ACC112 (cell line): ENCODE measurements around the gene CNPY2.
"Not testable (repeated sequence)": the region's sequence is repeated elsewhere in the genome, so short reads cannot be mapped to it uniquely, and the experiment has no call there.

Experiments used
- H2AFZ ChIP-seq: fragments of 200-600 bp; sonication (generic); one replicate; pipeline ENCODE4 v1.6.0; 2017; ENCODE audit warnings: antibody characterized with exemption, low read length; ENCODE audit not compliant: unreplicated experiment
- H3K27ac ChIP-seq: fragments of 200-600 bp; sonication (generic); 2 replicates; pipeline ENCODE4 v1.5.1; 2014; ENCODE audit warnings: low read depth, mild to moderate bottlenecking, antibody characterized with exemption, low read length, moderate library complexity
- H3K27me3 ChIP-seq: fragments of 200-600 bp; sonication (generic); 2 replicates; pipeline ENCODE4 v1.6.1; 2014; ENCODE audit warnings: mild to moderate bottlenecking, antibody characterized with exemption, low read length, moderate library complexity, mixed read lengths; ENCODE audit not compliant: insufficient read depth
- H3K36me3 ChIP-seq: fragments of 200-600 bp; sonication (generic); 2 replicates; pipeline ENCODE4 v1.6.1; 2016; ENCODE audit warnings: mild to moderate bottlenecking, antibody characterized with exemption, low read length, moderate library complexity, mixed read lengths; ENCODE audit not compliant: insufficient read depth
- H3K4me1 ChIP-seq: fragments of 200-600 bp; sonication (generic); one replicate; pipeline ENCODE4 v1.6.1; 2016; ENCODE audit warnings: low read length, mixed read lengths; ENCODE audit not compliant: insufficient read depth, unreplicated experiment, control insufficient read depth
- H3K4me3 ChIP-seq: fragments of 200-600 bp; sonication (generic); 2 replicates; pipeline ENCODE4 v1.5.1; 2014; ENCODE audit warnings: mild to moderate bottlenecking, low read depth, low read length
- H3K79me2 ChIP-seq: fragments of 200-600 bp; sonication (generic); one replicate; pipeline ENCODE4 v1.6.0; 2016; ENCODE audit warnings: low read length; ENCODE audit not compliant: control insufficient read depth, unreplicated experiment, insufficient read depth

The CNPY2 gene

GRCh38 chr12:56271031-56271430 lies 44.8 kb downstream of the CNPY2 start:
- Histone ChIP-seq H3K27me3 (no peaks in the 10 kb centered on the region), H3K4me3 (no peak overlapping the region), H2AFZ (no peak overlapping the region), H3K4me1 (no peaks in the 10 kb centered on the region), H3K27ac (no peak overlapping the region), H3K36me3 (peaks cover 17% of the 10 kb centered on the region; the same call in 1 of the 2 replicates), H3K79me2 (no peaks in the 10 kb centered on the region)

DNA sequence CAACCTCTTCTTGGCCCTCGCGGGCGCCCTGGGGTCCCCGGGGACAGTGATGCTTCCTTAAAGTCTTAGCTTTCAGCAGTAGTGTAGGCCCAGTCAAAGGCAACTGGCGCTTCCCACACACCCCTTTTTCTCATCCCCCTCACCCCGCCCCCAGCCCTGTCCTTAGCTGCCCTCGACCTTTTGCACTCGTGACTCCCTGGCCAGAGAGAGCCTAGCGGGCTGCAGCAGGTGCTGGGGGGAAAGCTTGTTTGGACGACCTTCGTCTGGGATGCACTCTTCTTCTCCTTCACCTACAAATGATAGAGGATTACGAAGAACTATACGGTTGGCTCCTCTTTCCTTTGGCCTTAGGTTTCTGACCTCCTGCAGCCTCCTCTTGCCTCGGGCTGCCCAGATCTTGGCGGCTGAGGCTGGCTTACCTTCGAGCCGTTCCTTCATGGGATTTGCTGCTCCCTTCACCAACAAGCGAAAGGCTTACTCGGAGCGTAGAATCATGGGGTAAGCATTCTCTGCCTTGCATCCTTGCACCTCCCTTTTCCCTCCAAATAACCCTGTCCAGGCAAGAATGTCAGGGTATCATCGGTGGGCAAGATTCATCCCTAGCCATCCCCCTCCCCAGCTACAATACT lies 48.2 kb downstream of the CNPY2 start:
- H3K79me2 ChIP-seq = no peaks in the 10 kb centered on the region
- H3K27ac ChIP-seq = no peak overlapping the region
- no peaks in the 10 kb centered on the region for H3K4me1 ChIP-seq
- H3K36me3 ChIP-seq = peaks cover 4% of the 10 kb centered on the region; the same call in 1 of the 2 replicates
- H3K4me3 ChIP-seq = peak overlapping the region; percentile 88
- H3K27me3 ChIP-seq = no peaks in the 10 kb centered on the region
- H2AFZ ChIP-seq = peak overlapping the region; percentile 65

GRCh38 chr12:56266693-56267442 lies 48.9 kb downstream of the CNPY2 start, which contains the start of gene COQ10A:
TSS of gene COQ10A (plus strand) at chr12:56266942. CDS start at chr12:56267119, 177 bp downstream.
- peaks cover 4% of the 10 kb centered on the region; the same call in 1 of the 2 replicates for H3K36me3 ChIP-seq
- no peaks in the 10 kb centered on the region for H3K79me2 ChIP-seq
- peak within 1 kb of the TSS; percentile 76 for H3K27ac ChIP-seq
- H3K27me3 ChIP-seq = no peaks in the 10 kb centered on the region
- H3K4me3 ChIP-seq = peak within 1 kb of the TSS; percentile 88
- peaks cover 3% of the 10 kb centered on the region for H3K4me1 ChIP-seq
- H2AFZ ChIP-seq = peak within 1 kb of the TSS; percentile 87

DNA sequence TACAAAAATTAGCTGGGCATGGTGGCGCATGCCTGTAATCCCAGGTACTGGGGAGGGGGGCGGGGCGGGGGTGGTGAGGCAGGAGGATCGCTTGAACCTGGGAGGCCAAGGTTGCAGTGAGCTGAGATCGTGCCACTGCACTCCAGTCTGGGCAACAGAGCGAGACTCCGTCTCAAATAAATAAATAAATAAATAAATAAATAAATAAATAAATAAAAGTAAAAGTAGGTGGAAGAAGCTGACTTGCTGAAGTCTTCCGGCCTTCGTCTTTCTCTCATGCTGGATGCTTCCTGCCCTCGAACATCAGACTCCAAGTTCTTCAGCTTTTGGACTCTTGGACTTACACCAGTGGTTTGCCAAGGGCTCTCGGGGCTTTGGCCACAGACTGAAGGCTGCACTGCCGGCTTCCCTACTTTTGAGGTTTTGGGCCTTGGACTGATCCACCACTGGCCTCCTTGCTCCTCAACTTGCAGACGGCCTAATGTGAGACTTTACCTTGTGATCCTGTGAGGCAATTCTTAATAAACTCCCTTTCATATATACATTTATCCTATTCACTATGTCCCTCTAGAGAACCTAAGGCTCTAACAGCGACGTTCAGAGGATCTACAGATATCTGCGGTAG lies 49.6 kb downstream of the CNPY2 start:
- H3K79me2 ChIP-seq, H3K27me3 ChIP-seq, H3K36me3 ChIP-seq: not testable (repeated sequence)
- Histone ChIP-seq H3K4me1 (peaks cover 10% of the 10 kb centered on the region), H3K27ac (peak overlapping the region; percentile 76; the same call in 1 of the 2 replicates), H3K4me3 (peak overlapping the region; percentile 88), H2AFZ (peak overlapping the region; percentile 87)

GRCh38 chr12:56262955-56263354 lies 52.8 kb downstream of the CNPY2 start:
- H3K36me3 ChIP-seq, H3K27ac ChIP-seq, H3K4me3 ChIP-seq, H3K79me2 ChIP-seq, H2AFZ ChIP-seq, H3K27me3 ChIP-seq: not testable (repeated sequence)
- H3K4me1 ChIP-seq = peaks cover 18% of the 10 kb centered on the region

- H3K79me2 ChIP-seq = peaks cover 15% of the 10 kb centered on the region
- peaks cover 23% of the 10 kb centered on the region for H3K4me1 ChIP-seq
- no peaks in the 10 kb centered on the region for H3K27me3 ChIP-seq
- H2AFZ ChIP-seq = peak overlapping the region; percentile 6
- no peaks in the 10 kb centered on the region for H3K36me3 ChIP-seq
- no peak overlapping the region for H3K4me3 ChIP-seq
- peak overlapping the region; percentile 70 for H3K27ac ChIP-seq
These were observed 54.1 kb downstream of the CNPY2 start for GRCh38 chr12:56261503-56262232.

GRCh38 chr12:56260921-56261320 lies 54.9 kb downstream of the CNPY2 start:
- Histone ChIP-seq H2AFZ (no peak overlapping the region), H3K4me3 (no peak overlapping the region), H3K79me2 (peaks cover 21% of the 10 kb centered on the region), H3K4me1 (peaks cover 30% of the 10 kb centered on the region), H3K27me3 (no peaks in the 10 kb centered on the region), H3K27ac (peak overlapping the region; percentile 70; the same call in 1 of the 2 replicates), H3K36me3 (no peaks in the 10 kb centered on the region)

DNA sequence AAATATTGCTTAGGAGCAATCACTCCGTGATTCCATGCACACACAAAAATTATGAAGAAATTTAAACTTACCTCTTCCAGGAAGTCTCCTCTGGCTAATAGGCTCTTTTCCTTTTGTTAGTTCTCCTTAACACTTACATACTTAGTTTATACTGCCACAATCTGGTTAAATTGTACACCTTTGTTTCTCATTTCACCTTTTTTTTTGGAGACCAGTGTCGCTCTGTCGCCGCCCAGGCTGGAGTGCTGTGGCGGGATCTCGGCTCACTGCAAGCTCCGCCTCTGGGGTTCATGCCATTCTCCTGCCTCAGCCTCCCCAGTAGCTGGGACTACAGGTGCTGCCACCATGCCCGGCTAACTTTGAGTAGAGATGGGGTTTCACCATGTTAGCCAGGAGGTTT lies 55.4 kb downstream of the CNPY2 start:
- Histone ChIP-seq H2AFZ (no peak overlapping the region), H3K4me3 (no peak overlapping the region), H3K4me1 (peaks cover 35% of the 10 kb centered on the region), H3K79me2 (peaks cover 27% of the 10 kb centered on the region), H3K27me3 (no peaks in the 10 kb centered on the region), H3K27ac (no peak overlapping the region), H3K36me3 (peaks cover 3% of the 10 kb centered on the region; the same call in 1 of the 2 replicates)
